SK-MEL-5 (cell line): ENCODE data around the gene TMEM176B. TPM values are rescaled to one million over a fixed set of nuclear protein-coding genes. Genes with fewer than 3 reads are reported as not detected.

Source experiments
- DNase-seq: peaks from one replicate; pipeline ENCODE4 v3.0.0-alpha.2; 2016; ENCODE audit warnings: low read depth, low spot score
- in situ Hi-C: cut with HindIII; loops from 2 replicates; pipeline ENCODE4 v1.10.0; 2016; ENCODE audit warnings: low sequenced_read_pairs, high pct_unique_total_duplicates, low pct_unique_long_range_greater_than_20kb
- total RNA-seq: library from RNA; depleted of rRNA; stranded (reverse); fragments of >200 nt; shearing (Covaris generic); gene quantifications from 2 replicates; pipeline ENCODE4 v1.2.3, GENCODE V29; 2014

Gene TMEM176B
- total RNA-seq, 1 experiment from 2014 or later: 0.63 TPM

DNA sequence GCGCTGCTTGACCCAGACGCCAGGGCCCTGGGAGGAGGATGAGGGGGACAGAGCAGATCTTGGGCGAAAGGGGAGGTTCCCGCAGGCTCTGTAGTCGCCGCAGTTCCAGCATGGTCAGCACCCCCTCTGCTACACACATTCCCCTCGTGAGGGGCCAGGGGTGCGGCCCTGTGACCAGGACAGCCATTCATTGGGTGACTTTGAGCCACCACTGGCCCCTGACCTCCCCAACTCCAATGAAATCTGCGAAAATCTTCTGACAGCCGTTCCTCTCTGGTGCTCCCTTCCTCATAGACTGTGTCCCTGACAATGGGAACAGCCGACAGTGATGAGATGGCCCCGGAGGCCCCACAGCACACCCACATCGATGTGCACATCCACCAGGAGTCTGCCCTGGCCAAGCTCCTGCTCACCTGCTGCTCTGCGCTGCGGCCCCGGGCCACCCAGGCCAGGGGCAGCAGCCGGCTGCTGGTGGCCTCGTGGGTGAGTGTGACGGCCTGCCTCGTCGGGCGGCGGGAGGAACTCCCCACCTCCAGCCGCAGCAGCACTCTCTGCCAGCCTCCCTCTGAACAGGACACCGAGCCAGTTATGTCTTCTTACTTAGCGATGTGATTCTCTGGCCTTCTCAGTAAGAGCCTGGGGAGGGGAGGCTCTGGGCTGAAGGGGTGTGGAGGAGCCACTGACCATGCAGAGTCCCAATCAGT is 1.2 kb upstream of the TMEM176B start:
- in situ Hi-C loops: no loop called here
- no peak for DNase-seq

DNA sequence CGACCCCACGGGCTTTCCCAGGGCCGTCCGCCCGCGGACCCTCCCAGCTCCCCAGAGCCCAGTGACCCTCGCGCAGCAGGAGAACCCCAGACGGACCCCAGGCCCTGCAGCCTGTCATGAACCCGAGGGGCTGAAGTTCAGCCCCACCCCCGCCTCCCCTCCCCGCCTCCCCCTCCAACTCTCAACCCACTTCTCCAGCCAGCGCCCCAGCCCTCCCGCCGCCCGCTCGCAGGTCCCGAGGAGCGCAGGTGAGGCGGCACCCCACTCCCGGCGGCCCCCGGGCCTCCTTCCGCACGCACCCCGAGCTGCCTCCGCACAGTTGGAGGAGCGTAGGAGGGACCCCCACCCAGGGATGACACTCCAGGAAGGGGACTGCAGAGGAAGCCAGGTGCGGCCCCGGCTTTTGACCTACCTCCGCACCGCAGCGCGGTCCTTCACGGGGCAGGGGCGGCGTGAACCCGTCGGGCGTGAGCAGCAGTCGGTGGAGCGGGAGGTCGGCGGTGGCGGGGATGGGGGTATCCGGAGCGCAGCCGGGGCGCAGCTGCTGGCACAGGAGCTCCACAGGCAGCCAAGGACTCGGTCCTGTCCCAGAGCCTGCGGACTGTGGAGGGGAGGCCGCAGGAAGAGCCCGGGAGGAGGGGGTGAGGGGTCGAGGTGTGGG is 547 bp upstream of the TMEM176B start, which contains the start of gene TMEM176A:
Gene TMEM176A, plus strand, starts transcription at position 189 of the 661 bp plus-strand sequence. CDS start 782 bp downstream, outside the sequence.
- DNase-seq: no peak
- in situ Hi-C loops: no loop called here

DNA sequence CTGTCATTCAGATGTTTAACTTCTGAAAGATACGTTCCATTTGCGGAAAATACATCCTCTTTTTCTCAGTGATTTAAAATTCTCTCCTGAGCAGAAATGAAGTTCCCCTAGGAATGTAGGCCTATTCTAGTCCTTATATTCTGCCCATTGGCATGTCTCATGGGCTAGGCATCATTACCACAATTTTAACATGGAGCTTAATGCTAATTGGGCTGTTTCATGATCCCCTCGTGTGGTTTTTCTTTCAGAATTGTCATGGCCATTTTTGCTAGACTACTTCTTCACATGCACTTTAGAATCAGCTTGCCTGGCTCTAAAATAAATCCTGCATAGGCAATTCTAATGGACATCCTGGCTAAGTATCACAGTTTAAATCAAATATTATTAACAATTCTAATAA is 1.0 kb downstream of the TMEM176B start:
- in situ Hi-C loops: no loop called here
- no peak for DNase-seq

DNA sequence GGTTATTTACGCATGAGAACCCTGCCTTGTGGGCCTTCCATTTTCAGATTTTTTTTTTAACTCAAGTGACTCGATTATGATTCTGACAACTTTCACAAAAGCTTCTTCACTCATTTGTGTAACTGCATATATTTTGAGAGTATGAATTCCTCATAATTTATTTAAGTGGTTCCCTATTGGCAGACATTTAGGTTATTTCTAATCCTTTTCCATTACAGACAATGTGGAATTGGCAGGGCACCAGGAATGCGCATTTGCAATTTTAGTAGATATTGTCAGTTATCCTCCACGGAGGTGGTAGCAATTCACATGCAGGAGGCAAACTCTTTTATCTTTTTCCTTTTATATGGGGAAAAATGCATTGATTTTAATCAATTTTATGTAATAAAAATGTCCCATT is 2.5 kb downstream of the TMEM176B start:
- in situ Hi-C loops: no loop called here

DNA sequence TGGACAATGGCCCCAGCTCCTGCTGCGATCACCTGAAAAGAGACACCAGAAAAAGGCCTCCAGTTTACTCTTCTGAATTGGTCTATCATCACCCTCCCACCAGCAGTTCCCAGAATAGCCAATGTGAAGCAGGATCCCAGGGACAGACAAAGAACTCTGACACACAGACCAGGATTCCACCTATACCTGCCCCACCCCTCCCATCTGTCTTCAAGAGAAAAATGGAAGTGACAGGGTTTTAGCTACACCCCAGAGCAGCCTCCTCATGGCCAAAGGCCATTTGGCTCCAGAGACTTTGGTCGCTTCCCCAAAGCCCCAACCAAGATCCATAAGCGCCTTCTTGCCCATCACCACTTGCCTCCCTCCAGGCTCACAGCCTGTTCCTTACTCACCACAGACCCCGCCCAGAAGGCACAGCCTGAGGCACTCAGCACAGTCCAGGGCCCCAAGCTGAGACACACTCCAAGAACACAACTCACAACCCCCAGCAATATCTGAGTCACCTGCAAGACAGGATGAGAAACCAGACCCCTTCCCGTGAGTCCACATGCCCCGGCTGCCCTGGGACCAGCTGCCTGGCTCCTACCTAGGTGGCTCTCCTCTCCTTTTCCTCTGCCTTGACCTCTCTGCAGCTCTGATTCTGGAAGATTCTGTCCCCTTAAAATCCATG is 6.5 kb downstream of the TMEM176B start:
- DNase-seq: no peak
- in situ Hi-C loops: no loop called here

More for the DNA sequence above, 2.5 kb downstream of the TMEM176B start:
- no peak for DNase-seq

DNA sequence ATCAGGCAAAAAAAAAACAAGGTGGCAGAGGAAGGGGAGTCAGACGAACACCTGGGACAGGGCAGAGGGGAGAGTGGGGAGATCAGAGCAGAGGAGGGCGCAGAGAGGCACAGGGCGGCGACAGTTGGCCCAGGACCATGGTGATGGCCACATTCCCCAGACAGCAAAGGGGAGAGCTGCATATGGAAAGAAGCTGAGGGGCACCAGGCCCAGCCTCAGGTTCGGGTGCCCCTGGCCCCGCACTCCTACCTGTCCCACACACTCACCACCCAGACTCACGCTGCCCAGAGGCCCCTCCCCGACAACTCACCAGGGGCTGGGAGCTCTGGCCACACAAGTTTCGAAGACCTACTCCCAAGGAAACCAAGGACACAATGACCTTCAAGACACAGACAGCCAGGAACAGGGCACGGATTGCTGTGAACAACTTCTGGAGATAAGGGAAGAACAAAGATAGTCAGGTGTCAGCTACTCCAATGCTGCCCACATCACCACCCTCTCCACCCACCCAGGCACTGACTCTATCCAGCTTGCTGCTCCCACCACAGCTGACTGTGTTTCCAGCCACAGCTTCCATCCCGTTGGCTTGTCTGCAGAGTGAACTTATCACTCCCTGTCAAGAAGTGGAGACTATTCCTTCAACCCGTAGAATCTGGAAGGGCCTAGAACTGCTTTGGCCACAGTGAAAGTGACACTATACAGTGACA is 8.3 kb downstream of the TMEM176B start:
- in situ Hi-C loops: no loop called here
- DNase-seq: no peak

DNA sequence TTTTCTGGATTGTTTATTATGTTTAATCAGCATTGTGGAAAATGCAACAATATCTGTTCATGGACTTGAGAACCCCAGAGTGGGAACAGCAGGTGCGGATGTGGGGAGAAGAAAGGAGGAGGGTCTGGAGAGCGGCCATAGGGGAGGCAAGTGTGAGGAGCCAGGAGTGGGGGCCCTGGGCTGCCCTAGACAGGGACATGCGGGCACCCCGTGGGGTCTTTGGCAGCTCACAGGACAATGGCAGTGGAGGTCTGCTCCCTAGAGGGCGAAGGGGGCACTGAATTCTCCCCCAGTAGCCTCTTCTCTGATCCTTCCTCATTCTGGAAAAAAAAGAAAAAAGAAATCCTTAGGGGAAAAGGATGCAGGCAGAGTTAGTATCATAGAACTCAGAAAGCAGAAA is 8.9 kb downstream of the TMEM176B start:
- DNase-seq: no peak
- in situ Hi-C loops: no loop called here

DNA sequence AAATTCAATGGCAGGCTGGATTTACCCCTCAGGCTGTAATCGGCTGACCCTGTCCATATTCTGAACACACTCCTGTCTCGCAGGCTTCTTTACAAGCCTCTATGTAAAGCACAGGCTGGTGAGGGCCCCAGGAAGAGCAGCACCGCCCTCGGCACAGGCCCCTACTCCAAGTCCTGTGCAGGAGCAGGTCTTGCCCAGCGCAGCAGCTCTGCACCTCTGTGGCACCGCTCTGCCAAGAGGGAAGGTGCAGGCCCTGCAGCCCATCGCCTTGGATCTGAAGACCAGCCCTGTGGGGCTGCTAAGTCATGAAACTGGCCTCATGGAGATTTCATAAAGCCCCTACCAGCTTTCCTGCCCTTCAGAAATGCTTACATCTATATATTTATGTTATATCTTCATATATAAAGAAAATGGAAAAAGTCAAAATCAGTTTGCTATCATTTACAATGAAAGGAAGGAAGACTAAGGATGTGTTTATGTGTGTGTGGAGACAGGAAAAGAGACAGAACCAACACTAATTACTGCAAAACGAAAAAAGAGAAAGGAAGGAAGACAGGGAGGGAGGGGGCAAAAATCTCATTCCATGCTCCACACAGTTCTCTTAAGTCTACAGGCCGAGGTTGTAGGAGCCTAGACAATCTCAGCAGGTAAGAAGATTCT is 9.6 kb downstream of the TMEM176B start:
- in situ Hi-C loops: no loop called here

DNA sequence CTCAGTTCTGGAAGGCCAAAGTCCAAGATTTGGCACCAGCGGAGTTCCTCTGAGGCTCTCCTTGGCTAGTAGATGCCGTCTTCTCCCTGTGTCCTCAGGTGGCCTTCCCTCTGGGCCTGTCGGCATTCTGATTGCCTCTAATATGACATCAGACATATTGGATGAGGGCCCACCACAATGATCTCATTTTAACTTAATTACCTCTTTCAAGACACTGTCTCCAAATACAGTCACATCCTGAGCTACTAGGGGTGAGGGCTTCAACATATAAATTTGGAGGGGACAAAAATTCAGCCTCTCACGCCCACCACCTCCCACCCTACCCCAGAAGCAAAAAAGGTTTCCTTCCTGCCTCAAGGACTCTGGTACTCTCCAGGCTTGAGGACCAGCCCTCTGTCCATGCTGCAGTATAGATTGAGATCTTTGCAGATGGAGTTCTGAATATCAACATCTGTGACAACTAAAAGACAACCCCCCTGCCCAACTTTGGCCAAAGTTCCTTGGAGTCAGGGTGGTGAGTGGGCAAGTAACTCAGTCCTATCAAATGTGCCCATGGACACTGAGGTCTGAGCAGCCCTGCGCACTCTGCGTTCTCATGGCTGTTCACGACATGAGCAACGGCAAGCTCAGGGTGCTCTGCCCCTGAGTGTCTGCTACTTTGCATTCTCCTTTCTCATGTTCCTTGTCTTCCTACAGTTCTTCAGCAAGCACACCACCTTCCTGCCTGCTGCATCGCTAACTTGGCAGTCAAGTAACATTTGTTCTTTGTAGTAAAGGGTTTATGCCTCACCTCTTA is 11.5 kb downstream of the TMEM176B start:
- no peak for DNase-seq
- in situ Hi-C loops: no loop called here

More for the DNA sequence above, 9.6 kb downstream of the TMEM176B start:
- no peak for DNase-seq

DNA sequence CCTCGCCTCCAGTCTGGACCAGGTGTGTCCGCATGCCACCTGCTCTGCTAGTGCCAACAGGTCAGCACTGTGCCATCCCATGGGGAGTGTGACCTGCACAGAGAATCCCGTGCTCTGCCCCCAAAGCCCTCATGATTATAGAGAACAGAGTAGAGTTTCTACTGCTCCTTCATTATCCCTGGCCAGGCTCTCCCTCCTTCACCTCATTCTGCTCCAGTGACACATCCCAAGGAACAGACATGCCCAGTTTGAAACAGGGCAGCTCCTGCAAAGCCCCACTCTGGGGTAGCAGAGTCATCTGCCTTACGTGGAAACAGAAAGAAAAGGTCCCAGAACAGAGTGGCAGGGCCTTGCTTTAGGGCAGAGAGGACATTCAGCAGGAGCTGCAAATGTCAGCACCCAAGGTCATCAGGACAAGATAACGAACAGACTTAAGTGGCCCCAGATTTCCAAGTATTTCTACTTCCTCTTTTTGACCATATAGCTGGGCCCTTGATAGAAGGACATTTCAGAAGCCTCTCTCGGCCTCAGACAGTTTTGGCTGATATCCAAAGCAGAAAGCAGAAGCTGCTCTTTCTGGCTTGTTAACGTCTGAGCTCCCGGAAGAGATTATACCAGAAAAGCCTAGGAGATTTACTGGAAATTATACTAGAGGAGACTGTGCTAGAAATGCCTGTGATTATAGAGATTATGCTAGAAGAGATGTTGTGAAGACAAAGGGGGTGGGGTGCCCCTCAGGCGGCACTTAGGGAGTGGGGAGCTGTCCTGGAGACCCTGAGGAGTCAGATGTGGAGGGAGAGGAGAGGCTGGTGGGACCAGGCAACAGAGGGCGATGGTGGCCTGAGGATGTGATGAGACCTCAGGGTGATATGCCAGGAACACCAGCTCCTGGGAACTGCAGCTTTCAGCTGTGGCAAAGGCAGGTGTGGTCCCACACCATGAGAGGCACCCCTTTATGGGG is 12.6 kb downstream of the TMEM176B start:
- no peak for DNase-seq
- in situ Hi-C loops: no loop called here

DNA sequence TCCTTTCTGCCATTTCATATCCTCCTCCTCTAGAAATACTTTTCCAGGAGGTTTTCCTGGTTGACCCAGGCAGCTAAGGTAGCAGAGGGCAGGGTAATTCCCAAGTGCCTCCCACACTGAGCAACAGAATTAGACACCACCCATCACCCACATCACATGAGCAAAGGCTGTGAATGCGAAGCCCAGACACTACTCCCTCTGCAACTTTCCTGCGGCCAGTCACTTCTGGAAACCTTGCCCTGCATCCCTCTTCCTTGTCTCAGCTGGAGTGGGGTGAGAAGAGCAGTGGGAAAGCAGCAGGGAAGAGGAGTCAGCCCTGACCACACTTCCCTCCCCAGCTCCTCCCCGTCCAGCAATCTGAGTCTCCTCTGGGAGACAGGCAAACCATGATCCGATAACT is 15.2 kb downstream of the TMEM176B start:
- DNase-seq: no peak

DNA sequence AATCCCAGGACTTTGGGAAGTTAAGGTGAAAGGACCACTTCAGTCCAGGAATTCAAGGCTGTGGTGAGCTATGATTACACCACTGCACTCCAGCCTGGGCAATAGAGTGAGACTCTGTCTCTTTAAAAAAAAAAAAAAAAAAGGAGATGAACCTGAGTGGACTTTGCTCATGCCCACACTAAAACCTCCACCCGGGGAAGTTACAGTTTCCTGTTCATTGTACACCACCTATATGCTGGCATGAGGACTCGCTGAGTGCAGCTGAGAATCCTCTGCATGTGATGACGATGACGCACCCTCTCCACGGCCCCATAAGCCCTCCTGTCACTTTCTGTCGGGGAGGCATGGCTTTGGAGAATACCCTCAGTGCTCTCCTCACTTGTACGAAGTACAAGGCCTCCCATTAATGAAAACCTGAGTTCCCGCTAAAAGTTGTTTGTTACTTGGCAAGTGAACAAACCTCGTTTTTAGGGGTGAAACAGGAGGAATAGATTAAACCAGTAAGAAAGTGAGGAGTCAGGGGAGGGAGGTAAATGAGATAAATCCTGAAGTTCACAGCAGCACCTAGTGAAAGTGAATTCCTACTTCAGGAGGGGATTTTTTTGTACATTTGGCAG is 15.9 kb downstream of the TMEM176B start:
- no peak for DNase-seq
- in situ Hi-C loops: no loop called here

More for the DNA sequence above, 15.2 kb downstream of the TMEM176B start:
- in situ Hi-C loops: no loop called here

DNA sequence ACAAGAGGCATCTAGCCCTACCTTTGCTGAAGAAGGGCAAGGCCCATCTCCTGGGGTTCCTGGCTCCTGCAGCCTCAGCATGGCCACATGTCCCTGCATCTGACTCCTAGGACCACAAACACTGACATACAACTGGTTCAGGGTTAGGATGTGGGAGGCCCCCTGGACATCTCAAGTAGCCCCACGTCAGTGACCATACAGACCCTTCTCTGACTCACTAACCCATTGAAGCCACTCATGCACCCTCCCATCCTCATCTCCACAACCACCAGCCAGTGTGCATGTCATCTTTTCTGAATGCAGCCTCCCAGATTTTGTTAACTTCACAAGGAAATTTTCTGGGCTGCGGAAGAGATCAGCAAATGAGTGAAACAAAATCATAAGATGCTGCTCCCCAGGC is 18.2 kb downstream of the TMEM176B start:
- in situ Hi-C loops: no loop called here
- no peak for DNase-seq

DNA sequence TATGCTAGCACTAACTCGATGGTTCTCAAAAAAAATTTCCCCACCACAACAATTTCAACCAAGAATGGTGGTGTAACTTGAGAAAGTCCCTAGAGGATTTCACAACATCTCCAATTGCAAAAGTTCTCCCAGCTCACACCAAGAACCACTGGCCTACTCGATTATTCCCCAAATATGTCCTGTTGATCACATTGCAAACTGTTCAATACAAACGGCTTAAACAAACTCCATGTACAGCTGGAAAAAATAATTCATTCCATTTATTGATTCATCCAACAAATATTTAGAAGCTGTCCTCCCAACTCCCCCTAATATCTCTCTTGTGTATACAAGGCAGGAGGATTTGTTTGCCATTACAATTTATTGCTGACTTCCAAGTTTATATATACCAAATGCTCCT is 19.1 kb downstream of the TMEM176B start:
- DNase-seq: no peak
- in situ Hi-C loops: no loop called here

DNA sequence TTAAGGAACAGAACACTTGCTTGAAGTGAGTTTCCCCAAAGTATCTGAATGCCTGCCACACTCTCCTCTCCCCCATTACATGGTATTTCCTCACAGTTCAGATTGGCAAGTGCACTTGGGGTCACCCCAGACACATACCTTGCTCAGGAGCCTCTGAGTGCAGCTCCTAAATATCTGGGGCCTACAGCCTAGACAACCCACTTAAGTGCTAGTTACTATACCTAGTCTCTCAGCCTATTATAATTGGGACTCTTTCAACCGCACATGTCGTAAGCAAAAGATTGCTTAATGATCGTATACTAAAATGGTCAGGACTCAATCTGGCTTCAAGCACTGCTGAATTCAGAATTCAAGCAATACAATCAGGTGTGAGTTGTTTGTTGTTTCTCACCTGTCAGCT is 19.9 kb downstream of the TMEM176B start:
- in situ Hi-C loops: no loop called here
- DNase-seq: no peak
